Stimulated activated naive CD4-positive, alpha-beta T cell treated with Interleukin-2 at 50 U/mL for 16 hours (primary cell): ENCODE data around the gene DNMT3A.
A peak's percentile ranks its signal among the peaks of the same experiment; 100 is the strongest.

ENCODE experiments used
- DNase-seq: peaks from one replicate; lab custom pipeline; 2025; lab: John Stamatoyannopoulos, UW

Gene DNMT3A

DNA sequence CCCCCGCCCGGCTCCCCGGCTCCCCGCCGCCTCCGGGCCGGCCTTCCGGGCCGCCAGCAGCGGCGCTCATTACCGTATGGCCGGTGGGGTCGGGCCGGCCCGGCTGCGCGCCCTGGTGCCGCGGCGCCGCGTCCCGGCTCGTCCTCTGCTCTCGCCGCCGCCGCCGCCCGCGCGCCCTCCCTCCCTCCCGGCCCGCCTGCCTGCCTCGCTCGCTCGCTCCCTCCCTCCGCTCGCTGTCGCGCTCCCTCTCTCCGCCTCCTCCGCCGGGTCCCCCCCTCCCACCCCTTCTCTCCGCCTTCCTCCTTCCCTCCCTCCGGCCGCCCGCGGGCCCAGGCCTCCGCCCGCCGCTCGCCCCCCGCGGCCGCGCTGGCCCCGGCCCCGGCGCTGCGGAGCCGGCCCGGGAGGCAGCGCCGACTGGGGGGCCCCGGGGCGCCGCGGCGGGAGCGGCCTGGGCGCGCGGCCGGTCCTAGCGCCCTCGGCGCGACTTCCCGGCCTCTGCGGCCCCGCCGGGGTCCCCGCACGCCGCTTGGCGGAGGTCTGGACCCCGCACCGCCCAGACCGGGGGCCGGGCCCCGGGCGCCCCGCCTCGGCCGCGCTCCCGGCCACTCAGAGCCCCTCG is at the start of gene DNMT3A:
Gene DNMT3A, minus strand, starts transcription at position 173 of the 619 bp plus-strand sequence. CDS start 27,941 bp downstream, outside the sequence.
- peak; percentile 69 for DNase-seq

DNA sequence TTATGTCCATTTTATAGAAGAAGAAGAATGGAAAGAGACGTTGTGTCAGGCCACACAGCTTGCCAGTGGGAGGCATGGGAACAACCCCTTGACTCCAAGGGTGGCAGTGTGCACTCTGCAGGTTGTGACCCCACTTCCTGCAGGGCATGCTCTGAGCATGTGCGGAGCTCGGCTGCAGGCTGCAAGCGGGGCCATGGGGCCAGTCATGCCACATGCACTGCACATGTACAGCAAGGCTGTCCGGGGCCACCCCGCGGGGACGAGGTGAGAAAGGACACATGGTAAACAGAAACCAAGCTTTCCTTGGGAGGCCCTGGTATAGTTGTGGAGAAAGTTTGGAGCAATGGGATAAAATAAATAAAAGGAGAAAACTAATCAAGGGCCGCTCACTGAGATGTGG is 47.4 kb upstream of the DNMT3A start:
- no peak for DNase-seq

DNA sequence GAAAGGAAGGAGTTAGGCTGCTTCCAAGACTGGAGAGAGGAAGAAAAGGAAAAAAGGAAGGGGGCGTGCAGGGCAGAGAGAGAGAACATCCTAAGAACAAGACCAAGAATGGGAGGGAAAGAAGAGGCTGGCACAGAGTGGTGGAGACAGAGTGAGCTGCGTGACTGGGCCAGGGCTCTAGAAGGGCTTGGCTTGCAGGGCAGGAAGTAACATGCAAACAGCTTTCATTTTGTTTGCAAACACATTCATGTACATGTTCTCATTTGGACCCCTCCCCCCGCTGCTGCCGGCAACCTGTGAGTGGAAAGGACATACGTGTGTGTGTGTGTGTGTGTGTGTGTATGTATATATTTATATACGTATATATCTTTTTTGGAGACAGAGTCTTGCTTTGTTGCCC is 46.8 kb upstream of the DNMT3A start:
- no peak for DNase-seq

DNA sequence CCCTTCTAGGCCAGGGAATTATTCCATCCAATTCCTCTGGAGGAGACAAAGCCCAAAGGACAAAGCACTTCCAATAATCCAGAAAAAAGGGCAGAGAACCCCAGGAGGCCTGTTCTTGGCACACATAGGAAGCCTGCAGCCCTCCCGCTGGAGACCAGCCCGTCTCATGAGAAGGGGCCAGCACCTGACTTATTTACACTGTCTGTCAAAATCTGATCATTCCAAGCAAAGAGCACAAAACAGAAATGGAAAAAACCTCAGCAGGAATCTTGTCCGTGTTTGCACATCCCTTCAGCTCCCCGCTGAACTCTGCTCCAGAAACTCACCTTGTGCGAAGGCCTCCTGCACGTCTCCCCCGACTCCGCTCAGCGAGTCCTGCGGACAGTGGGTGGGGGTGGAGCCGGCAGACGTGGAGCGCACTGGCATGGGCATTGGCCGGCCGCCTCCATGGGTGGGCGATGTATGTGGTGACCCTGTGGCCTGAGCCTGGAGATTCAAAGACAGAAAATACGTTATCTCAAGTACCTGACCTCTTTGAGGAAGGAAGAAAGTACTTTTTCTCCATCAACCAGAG is 46.2 kb upstream of the DNMT3A start:
- DNase-seq: no peak

DNA sequence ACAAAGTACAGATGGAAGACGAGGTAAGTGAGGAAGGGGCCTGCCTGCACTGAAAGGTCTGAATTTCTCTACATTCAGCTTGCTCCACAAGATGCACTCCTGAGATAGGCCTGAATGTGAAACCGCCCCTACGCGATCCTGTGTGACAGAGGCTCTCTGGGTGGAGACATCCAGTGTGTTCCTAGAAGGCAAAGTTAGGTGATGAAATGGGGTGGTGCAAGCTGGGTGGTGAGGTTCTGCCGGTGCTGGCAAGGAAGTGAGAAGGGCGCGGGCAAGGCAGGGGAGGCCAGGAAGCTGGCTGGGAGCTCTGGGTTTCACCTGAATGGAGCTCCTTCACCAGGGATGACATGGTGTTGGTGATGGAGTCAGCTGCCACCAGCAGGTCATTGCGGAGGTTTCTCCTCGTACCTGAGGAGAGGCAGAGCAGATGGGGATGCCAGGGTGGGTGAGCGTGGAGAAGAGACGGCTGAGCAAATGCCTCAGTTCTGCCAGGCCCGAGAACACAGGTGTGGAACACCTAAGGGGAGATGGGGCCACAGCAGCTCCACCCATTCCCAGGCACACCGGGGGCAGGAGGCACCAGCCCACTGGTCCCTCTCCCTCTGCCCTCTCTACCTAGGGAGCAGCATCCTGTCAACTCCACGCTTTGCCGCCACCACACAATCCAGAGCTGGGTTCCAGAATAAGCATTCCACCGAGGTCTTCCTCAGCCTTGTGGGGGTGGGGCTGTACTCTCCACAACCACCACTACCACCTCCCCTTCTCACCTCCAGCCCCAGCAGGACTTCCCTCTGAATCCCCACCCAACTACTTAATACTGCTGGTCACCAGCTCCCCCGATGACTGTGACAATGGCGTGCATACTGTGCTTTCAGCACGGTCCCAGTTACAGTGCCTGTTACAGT is 45.5 kb upstream of the DNMT3A start:
- no peak for DNase-seq

DNA sequence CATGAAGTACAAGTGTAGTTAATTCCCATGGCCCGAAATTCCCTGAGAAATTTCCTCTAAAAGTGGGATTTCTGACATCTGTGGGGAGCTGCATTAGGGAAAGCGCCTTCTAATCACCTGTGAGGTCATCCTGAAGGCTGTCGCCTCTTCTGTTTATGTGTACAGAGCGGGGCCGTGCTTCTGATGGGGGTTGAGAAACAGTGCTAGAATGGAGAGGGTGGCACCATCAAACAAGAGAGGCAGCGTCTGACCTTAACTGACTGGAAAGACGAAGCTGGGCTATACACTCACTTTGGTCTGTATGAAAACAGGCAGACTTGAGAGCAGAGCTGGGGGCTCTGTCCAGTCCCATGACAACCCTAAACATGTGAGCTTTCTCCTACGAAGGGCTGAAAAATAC is 44.2 kb upstream of the DNMT3A start:
- no peak for DNase-seq

DNA sequence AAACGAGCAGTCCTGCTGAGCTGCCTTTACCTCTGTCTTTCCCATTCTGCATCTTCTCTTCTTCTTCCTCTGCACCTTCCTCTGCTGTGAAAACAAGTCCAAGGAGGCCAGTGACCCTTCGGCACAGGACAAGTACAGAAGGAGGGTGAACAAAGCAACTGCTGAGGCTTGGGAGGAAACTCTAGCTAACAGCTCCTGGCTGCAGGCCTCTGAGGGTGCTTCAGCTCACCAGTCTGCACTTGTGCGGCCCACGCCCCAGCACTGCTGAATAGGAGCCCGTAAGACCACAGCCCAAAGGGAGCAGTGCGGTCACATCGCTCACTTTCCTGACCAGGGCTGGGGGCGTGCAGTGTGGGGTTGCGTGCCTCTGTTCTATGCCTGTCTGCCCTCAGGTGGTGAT is 42.1 kb upstream of the DNMT3A start:
- no peak for DNase-seq

DNA sequence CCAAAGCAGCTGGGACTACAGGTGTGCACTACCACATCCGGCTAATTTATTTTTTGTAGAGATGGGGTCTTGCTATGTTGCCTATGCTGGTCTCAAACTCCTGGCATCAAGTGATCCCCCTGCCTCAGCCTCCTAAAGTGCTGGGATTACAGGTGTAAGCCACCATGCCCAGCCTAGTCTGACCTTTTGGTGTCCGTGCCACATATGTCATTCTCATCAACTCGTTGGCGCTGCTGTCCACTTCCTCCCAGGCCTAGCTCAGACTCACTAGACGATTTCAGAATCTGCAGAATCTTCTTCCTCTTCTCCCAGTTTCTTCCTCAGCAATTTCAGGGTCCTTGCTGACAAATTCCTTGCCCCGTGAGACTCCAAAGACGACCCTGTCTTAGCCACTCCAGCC is 39.8 kb upstream of the DNMT3A start:
- DNase-seq: no peak

DNA sequence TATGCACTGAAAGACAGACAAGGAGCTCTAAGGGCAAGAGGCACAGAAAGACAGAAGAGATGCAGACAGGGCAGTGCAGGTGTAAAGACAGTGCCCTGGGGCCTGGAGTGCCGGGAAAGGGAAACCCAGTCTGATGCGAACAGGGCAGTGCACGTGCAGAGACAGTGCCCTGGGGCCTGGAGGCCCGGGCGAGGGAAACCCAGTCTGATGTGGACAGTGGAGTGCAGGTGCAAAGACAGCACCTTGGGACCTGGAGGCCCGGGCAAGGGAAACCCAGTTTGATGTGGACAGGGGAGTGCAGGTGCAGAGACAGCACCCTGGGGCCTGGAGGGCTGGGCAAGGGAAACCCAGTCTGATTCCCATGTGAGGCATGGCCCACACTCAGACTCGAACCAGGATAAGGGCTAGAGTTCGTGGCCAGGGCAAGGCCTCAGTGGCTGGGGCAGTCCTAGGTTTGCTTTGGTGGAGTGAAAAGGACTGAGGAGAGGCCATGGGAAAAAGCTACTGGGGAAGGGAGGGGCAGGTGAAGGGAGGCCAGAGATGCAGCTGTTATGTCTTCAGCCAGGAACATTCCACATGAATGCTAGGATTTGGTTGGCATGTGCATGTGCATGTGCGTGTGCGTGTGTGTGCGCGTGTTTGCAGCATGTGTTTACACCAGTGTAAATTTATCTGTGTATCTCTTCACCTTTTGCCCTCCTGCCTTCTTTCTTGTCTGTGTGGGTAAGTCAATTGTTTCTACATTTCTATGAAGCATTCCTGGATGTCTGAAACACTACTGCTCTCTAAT is 39.1 kb upstream of the DNMT3A start:
- DNase-seq: no peak

DNA sequence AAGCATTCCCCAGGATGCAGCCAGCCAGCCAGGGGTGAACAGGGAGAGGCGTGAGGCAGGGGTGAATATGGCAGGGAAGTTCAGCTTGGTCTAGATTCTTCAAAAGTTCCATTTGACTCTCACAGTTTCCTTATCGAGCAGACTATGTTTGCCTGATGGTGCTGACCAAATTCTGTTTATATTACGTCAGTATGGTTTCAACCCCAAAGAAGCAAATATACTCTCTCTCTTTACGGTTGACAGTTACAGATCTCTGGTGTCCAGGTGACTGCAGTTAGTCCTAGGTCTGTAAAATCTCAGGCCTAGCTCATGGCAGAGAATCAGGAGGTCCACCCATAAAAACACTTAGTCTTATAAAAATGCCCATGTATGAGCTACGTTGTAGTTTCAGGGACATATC is 38.3 kb upstream of the DNMT3A start:
- DNase-seq: no peak

DNA sequence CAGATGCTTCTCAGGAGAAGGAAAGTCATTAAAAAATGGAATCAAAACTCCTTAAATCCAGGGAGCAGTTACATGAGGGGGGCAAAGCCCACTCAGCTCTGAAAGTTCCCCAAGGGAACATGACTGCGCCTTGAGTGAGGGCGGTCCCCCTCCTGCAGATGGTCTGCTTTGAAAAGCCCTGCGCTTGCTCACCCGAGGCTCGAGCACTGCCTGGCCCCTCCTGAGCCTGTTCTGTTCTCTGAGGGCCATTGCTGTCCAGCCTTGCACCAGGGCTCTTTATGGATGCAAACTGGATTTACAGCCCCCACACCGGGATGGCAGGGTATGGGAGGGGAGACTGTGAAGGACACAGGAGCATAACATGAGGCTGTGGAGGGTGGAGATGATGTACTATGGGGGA is 37.8 kb upstream of the DNMT3A start:
- no peak for DNase-seq

DNA sequence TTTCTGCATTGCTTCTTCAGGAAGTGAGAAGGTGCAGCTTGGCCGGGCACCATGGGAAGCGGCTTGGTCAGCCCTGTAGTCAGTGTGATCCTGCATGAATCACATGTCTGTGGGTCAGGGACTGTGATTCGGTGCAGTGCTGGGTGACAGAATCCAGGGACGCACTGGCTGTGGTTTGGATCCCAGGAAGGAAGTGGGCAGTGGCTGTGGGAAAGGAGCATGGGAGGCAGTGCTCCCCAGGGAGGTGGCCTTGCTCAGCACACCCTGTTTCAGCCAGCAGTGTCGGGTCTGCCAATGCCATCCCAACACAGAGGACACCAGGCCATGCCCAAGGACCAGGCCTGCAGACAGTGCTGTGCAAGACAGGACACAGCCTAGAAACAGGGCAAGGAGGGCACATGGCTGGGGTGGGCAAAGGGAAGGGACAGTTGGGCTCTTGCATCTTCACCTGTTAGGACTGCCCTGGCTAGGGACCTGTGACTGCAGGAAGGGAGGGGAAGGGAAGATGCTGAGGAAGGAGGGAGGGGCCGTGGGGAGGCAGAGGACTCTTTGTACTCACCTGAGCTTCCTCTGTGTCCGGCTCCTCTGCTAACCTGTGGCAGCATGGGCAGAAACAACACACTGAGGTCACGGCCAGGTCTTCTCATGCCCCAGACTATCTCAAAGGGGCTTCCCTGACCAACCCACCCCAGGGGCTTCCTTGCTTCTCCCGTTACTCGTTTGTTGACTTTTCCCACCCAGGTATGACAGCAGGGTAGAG is 37.2 kb upstream of the DNMT3A start:
- DNase-seq: no peak

DNA sequence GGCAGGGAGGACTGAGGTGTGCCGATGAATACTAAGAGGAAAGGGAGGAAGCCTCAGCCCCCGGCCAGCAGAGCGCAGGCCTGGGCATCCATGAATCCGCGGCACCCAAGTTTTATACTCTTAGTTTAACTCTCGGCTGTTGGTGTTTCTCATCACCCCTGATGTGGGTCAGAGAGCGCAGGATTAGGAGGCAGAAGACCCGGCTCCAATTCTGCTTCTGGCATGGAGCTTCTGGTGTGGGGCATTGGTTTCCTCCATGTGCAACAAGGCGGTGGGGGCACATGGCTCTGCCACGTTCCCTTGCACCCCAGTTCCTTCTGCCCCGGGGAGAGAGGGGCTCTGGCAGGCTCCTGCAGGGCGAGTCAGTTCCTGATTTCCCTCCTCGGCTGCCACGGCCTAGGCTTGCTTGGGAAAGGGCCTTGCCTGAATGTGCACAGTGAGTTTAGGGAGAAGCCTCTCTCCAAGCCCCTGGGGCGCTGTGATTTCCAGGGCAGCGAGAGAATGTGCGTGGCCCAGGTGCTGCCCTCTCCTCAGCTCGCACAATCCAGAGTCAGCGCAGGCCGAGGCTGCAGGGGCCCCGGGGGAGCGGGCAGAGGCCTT is 36.2 kb upstream of the DNMT3A start:
- no peak for DNase-seq

DNA sequence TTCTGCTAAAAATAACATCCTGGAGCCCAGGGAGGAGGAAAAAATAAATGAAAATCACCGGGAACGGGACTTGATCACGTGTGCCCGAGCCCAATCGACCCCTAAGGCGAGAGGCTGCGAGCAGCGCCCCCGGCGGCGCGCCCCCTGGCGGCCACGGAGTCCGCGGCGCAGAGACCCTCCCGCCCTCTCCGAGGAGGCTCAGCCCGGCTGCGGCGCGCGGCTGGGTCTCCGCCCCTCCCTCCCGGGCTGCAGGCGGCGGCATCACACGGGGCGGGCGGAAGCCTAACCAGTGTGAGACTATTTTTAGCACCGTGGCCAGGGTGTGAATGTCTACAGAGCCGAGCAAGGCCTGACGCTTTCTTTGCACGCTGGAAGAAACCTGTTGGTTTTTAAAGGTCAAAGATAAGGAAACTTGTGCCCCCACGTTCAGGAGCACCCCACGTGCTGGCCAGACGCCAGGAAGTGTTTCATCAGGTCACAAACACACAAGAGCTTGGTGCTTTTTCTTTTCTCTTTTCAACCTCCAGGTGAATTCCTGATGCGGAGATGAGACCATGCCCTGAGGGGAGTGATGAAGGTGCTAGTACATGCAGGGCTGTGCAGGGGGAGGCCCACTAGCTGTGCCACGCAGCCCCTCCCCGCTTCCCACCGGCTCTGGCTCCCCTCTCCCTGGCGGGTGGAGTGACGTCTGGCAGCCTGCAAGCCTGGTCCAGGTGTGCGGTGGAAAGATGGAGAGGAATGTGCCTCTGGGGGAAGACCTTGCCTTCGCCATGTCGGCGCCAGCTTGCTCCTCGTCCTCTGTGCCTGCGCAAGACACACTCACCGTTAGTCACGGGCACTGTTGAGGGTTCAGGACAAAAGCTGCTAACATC is 35.3 kb upstream of the DNMT3A start:
- peak; percentile 93 for DNase-seq

DNA sequence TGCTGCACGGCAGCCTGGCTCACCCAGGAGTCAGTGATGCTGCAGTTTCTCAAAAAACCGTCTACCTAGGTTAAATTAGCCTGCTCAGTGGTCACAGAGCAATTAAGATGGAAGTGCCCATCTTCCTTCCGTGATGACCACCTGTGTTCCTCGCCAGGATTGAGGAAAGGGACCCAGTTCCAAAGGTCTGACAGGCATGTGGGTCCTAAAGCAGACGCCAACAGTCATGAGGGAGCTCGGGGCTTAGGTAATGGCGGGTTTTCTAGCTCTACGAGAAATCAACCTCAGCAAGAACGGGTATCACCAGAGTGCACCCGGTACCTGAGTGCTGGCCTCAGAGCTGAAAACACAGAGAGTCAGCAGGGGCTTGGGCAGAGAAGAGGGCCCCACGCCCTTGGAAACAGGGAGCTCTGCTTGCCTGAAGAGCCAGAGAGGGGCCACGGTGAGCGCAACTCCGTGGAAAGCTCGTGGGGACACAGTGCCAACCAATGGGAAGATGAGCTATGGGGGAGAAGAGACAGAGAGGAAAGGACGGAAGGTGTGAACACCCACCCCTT is 34.3 kb upstream of the DNMT3A start:
- no peak for DNase-seq

DNA sequence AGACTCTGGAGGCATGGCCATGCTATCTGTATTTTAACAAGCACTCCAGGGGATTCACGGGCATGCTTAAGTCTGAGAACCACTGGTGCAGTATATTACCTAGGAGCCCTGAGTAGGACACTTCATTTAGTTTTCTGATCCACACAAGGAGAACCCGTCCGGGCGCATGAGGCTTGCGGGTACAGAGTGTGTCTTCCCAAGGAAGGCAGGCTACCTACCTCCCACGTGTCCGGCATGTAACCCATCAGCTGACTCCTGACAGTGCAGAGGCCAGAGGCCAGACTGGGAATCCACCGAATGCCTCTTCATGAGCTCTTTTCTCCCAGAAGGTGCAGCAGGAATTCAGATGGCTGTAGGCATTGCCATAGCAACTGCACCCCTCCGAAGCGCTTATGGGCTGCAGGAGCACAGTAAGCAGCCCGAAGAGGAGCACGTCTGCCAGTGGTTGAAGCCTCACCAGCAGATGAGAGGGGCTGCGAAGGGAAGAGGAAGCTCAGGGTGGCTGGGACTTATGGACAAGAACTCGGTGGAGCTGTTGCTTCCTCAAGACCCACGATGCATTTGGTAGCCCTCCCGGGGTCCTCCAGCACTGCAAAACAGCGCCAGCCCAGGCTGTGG is 33.8 kb upstream of the DNMT3A start:
- no peak for DNase-seq

DNA sequence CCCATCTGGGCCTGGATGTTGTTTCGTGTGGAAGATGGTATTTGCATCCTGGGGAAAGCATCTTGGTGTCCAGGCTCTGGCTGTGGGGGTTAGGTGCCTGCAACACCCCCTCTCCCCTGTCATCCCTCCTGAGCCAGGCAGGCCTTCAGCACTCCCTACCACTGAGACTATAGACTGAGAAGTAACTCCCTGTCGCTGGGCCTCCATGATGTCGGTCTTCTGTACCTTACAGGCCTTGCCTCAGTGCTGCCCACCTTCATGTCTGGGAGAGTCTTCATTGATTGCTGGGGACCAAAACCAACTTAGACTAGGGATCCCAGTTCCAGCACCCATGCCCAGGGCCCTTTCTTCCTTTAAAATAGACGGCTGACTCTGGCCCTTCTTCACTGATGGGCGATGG is 33.1 kb upstream of the DNMT3A start:
- DNase-seq: no peak

DNA sequence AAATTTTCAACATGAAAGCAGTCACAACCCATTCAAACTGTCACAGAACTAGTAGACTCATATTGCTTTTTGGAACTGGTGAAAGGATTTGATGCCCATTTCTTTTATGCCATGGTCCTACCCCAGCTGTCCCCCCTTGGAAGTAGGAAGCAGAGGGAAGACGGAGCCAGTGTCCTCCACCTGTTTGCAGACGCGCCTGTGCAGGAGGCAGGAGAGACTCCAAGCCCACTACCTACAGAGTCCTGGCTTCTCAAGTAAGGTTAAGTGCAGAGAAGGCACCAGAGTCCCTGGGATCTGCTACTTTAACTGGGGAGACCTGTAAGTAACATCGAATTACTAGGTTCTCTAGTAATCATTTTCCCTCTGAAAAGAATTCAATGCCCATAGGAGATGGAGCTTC is 32.7 kb upstream of the DNMT3A start:
- no peak for DNase-seq

DNA sequence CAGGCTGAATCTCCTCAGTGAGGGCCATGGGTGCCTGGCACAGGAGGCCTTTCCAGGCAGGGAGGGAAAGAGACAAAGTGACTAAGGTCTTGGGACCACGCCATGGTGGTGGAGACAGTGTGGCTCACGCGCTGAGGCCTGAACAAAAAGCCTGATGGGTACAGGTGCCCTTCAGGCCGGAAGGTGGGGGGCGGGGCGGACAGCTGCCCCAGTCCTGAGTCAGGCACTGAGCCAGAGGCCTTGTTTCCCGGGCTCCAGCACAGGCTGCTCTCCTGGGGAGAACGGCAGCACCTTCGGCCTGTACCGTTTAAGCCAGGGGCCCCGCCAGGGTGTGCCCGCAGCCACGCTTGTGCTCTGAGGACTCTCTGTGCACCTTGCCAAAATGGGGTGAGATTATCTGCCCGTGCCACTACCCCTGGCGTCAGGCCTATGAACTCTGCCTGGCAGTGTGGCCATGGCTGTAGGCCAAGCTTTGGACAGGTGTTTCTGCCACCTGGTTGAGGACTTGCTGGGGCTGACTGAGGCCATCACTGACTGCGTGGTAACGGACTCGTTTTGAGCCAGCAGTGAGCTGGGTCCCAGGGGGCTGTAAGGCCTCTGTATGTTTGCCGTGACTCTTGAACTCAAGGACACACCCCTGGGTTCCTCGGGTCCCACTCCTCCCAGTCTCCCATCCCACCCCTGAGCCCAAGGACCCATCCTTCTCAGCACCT is 31.7 kb upstream of the DNMT3A start:
- no peak for DNase-seq
